ENCODE data around the gene NFS1.
"Not testable (repeated sequence)": the region's sequence is repeated elsewhere in the genome, so short reads cannot be mapped to it uniquely, and the experiment has no call there.

Gene NFS1

DNA sequence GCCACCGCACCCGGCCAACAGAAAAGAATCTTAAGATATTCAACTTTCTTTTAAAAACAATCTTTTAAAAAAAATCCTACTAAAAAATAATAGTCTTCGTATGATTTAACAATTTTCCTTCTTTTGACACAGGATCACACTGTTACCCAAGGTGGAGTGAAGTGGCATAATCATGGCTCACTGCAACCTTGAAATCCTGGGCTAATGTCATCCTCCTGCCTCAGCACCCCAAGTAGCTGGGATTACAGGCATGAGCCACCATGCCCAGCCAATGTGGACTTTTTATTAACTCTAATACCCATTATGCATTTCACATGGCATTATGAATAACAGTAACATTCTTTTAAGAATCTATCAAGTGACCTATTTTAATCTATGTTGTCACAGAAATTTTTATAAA lies 22.1 kb upstream of the NFS1 start:
- no peak for TF ChIP-seq ZNF274 (IDR thresholded peaks at IDR 0.05; ENCODE audit: low read depth, low read length)
- no peak overlapping the region for H3K4me3 ChIP-seq (ENCODE audit: low read length)

DNA sequence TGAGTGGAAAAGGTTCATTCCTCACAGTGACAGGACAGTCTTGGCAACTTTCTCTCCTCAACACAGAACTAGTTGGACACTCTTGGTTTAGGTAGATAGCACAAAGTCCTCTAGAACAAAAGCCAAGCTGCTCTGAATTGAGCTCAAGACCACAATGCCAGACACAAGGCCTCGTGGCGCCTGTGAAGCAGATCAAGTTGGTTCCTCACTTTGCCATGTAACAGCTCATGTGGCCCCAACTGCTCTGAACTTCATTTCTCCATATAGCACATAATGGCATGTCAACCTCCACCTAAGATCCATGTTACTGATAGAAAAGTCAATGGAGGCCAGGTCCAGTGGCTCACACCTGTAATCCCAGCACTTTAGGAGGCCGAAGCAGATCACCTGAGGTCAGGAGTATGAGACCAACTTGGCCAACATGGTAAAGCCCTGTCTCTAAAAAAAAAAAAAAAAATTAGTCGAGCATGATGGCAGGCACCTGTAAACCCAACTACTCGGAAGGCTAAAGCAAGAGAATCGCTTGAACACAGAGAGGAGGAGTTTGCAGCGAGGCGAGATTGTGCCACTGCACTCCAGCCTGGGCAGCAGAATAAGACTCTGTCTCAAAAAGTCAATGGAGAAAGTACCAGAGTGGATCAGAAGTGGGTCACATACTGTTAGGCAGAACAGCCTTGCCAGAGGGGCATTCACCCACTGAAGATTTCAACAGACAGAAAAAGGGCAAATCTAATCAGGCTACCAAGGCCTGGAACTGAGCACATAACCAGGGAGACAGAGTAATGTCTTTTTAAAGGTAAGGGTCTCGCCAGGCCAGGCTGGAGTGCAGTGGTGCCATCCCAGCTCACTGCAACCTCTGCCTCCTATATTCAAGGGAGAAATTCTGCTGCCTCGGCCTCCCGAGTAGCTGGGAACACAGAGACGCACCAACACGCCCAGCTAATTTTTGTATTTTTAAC lies 21.3 kb upstream of the NFS1 start:
- H3K4me3 ChIP-seq (ENCODE audit: low read length), result no peak overlapping the region
- no peak for TF ChIP-seq ZNF274 (IDR thresholded peaks at IDR 0.05; ENCODE audit: low read depth, low read length)

DNA sequence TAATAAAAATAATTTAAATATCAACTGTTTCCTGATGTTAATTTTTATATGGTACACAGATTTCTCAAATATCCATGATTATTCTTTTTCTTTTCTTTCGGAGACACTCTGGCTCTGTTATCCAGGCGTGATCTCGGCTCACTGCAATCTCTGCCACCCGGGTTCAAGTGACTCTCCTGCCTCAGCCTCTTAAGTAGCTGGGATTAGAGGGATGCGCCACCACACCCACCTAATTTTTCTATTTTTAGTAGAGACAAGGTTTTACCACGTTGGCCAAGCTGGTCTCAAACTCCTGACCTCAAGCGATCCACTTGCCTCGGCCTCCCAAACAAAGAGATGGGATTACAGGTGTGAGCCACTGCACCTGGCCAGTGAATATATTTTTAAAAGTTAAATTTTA lies 20.6 kb upstream of the NFS1 start:
- no peak overlapping the region for H3K4me3 ChIP-seq (ENCODE audit: low read length)
- no peak for TF ChIP-seq ZNF274 (IDR thresholded peaks at IDR 0.05; ENCODE audit: low read depth, low read length)

DNA sequence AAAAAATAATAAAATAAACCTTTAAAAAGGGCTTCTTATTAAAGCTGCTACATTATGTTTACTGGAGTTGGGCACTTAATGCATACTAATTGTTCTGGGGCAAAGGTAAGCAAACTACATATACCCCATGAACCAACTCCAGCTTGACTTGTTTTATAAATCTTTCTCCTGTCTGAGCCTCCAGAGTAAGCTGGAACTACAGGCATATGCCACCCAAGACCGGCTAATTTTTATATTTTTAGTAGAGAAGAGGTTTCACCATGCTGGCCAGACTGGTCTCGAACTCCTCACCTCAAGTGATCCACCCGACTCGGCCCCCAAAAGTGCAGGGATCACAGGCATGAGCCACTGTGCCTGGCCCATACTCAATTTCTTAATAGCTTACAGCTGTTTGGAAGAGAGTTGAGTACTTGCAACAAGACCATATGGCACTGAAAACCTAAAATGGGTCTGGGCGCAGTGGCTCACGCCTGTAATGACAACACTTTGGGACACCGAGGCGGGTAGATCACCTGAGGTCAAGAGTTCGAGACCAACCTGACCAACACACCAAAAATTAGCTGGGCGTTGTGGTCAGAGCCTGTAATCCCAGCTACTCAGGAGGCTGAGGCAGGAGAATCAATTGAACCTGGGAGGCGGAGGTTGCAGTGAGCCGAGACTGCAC lies 20.0 kb upstream of the NFS1 start:
- no peak for TF ChIP-seq ZNF274 (IDR thresholded peaks at IDR 0.05; ENCODE audit: low read depth, low read length)
- H3K4me3 ChIP-seq (ENCODE audit: low read length), result no peak overlapping the region

DNA sequence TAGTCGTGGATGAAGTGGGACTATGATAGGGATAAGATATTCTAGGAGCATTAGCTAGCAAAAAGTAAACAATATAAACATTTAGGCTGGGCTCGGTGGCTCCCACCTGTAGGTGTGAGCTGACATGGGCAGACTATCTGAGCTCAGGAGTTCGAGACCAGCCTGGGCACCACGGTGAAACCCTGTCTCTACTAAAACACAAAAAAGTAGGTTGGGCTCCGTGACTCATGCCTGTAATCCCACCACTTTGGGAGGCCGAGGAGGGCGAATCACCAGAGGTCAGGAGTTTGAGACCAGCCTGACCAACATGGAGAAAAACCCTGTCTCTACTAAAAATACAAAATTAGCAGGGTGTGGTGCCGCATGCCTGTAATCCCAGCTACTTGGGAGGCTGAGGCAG lies 19.2 kb upstream of the NFS1 start:
- H3K4me3 ChIP-seq (ENCODE audit: low read length), result not testable (repeated sequence)

DNA sequence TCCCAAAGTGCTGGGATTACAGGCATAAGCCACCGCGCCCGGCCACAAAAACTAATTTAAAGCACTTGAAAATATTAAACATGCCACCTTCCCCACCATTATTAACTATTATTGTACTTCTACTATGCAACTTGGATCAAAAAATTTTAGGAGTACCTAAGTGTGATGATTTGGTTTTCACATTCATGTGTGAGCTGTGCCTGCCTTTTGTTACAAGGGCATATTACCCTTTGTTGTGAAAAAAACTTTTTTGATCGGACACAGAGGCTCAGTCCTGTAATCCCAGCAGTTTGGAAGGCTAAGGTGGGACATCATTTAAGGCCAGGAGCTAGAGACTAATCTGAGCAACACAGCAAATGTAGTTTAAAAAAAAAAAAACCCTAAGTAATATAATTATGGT lies 17.2 kb upstream of the NFS1 start:
- TF ChIP-seq ZNF274 (IDR thresholded peaks at IDR 0.05; ENCODE audit: low read depth, low read length), result no peak
- no peak overlapping the region for H3K4me3 ChIP-seq (ENCODE audit: low read length)

DNA sequence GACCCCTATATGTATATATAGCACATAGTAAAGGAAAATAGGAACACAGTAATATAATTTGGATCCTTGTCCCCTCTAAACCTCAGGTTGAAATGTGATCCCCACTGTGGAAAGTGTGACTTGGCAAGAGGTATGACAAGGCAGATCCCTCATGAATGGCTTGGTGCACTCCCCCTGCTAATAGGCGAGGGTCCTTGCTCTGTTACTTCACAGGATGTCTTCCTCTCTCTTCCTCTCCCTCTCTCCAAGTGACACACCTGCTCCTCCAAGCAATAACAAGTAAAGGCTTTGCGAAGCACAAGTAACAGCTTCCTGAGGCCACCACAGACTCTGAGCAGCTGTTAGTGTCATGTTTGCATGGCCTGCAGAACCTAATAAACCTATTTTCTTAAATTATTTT lies 16.5 kb upstream of the NFS1 start:
- H3K4me3 ChIP-seq (ENCODE audit: low read length), result no peak overlapping the region
- TF ChIP-seq ZNF274 (IDR thresholded peaks at IDR 0.05; ENCODE audit: low read depth, low read length), result no peak

DNA sequence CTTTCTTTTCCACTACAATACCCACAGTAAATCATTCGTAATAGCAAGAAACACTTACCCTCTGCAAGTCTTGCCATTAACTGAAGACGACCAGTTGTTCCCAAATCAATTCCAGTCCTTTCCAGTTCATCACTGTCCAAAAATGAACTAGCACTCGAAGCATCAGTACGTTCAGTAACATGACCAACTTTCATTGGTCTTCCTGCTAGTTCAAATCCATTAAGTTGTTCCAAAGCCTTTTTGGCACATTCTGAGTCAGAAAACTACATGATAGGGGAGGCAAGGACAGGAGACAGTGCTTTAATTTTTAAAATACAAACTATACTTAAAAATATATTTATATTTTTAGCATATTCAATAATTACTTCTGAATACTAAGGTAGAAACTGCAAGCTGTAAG lies 15.0 kb upstream of the NFS1 start:
- no peak overlapping the region for H3K4me3 ChIP-seq (ENCODE audit: low read length)
- no peak for TF ChIP-seq ZNF274 (IDR thresholded peaks at IDR 0.05; ENCODE audit: low read depth, low read length)

DNA sequence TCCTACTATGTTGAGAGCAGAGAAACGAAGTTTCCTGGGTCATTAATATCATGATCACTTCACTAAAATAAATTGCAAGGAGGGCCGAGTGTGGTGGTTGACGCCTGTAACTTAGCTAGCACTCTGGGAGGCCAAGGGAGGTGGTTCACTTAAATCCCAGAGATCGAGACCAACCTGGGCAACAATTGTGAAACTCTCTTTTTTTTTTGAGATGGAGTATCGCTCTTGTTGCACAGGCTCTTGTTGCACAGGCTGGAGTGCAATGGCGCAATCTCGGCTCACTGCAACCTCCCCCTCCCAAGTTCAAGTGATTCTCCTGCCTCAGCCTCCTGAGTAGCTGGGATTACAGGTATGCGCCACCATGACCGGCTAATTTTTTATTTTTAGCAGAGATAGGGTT lies 14.0 kb upstream of the NFS1 start:
- H3K4me3 ChIP-seq (ENCODE audit: low read length), result not testable (repeated sequence)

DNA sequence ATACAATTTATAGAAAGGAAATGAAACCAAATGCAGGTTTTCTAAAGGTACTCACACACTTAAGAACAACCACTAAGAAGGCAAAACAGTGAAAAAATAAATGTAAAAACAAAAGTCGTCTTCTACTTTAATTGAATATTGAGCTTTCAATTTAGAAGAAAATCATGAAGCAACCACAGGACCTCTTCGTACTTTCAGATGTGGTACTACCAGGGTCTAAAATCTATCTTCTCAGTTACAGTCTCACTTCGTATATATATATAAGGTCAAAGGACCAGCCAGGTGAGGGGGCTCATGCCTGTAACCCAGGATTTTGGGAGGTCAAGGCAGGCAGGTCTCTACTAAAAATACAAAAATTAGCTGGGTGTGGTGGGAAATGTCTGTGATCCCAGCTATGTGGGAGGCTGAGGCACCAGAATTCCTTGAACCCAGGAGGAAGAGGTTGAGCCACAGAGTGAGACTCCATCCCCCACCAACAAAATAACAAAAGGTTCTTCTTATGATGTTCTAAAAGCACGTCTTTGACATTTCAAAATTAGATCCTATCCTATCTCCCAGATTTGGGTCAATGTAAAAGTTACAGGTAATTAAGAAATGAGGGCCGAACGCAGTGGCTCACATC lies 12.5 kb upstream of the NFS1 start:
- no peak overlapping the region for H3K4me3 ChIP-seq (ENCODE audit: low read length)
- no peak for TF ChIP-seq ZNF274 (IDR thresholded peaks at IDR 0.05; ENCODE audit: low read depth, low read length)

DNA sequence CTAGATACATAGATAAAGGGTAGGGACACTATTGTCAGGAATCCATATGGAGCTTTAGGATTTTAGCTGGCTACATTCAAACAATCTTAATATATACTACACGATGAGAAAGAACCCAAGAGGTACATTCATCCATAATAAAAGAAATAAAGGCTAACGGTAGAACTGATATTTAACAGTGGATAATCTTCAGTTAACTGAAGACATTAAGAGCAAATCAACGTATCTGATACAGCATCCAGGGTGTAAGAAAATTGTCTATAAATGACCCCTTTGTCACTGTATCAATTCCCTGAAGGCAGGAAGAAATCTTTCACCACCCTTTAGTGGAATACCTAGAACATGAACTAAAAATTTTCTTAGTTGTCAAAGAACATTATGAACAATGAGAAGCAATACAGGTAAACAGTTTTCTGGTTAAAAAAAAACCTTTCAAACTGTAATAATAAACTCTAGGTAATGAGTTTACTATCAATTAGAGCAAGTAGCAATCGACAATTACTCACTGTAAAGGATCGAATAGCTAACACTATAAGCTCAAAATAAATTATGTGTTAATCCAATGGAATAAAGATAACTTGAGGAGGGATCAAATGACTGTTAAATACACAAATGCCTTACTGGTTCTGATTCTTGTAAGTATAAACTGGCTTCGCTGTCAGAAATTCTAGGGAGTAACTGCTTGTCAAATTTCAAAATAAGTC lies 11.9 kb upstream of the NFS1 start:
- TF ChIP-seq ZNF274 (IDR thresholded peaks at IDR 0.05; ENCODE audit: low read depth, low read length), result no peak
- H3K4me3 ChIP-seq (ENCODE audit: low read length), result no peak overlapping the region

DNA sequence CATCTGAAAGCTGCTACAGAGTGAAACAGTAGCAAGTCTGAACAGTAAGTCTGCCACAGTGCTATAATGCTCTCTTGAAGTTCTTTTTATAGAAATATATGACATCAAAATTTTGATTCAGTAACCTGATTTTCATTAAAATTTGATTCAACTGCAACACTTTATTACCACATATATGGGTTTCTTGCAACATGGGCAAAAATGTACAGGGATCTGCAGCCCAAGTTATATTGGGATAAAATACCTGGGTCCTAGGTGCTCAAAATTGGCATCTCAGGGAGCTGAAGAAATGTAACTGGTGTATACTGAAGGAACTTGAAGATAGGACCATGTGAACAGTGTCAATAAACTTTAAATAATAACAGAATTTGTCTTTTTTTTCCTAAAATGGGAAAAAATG lies 10.9 kb upstream of the NFS1 start:
- H3K4me3 ChIP-seq (ENCODE audit: low read length), result no peak overlapping the region
- no peak for TF ChIP-seq ZNF274 (IDR thresholded peaks at IDR 0.05; ENCODE audit: low read depth, low read length)

DNA sequence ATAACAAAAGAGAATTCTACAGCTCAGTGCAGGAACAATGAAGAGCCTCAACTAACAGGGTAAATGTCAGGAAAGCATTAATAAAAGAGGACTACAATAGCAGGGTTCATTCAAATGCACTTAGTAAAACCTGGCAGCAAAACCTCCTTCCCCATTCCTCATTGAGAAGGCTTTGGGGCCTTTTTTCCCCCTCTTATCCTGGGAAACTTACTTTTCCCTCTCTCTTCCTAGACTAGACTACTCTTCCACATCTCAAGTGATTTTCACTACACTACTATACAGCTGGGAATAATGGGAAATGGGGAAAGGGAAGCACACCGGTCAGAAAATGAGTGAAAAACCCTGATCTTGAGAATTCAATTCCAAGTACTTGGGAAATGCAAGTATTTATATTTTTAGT lies 10.1 kb upstream of the NFS1 start:
- no peak overlapping the region for H3K4me3 ChIP-seq (ENCODE audit: low read length)
- TF ChIP-seq ZNF274 (IDR thresholded peaks at IDR 0.05; ENCODE audit: low read depth, low read length), result no peak

DNA sequence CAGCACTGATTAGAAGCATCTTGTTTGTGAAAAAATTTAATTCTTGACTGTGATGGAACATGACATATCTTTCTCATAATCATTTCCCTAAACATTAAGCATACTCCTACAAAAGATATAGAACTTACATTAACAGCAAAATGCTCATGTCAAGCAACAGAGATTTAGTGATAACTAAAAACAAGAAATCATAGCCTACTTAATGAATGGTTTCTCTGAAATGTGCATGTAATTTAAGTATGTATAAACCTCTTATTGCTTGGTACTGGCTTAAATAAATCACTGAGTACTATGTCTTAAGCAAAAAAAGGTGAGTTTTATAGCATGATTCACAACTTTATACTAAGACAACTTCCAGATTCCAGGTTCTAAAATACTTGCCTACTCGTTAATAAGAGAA lies 9.3 kb upstream of the NFS1 start:
- no peak overlapping the region for H3K4me3 ChIP-seq (ENCODE audit: low read length)
- TF ChIP-seq ZNF274 (IDR thresholded peaks at IDR 0.05; ENCODE audit: low read depth, low read length), result no peak

DNA sequence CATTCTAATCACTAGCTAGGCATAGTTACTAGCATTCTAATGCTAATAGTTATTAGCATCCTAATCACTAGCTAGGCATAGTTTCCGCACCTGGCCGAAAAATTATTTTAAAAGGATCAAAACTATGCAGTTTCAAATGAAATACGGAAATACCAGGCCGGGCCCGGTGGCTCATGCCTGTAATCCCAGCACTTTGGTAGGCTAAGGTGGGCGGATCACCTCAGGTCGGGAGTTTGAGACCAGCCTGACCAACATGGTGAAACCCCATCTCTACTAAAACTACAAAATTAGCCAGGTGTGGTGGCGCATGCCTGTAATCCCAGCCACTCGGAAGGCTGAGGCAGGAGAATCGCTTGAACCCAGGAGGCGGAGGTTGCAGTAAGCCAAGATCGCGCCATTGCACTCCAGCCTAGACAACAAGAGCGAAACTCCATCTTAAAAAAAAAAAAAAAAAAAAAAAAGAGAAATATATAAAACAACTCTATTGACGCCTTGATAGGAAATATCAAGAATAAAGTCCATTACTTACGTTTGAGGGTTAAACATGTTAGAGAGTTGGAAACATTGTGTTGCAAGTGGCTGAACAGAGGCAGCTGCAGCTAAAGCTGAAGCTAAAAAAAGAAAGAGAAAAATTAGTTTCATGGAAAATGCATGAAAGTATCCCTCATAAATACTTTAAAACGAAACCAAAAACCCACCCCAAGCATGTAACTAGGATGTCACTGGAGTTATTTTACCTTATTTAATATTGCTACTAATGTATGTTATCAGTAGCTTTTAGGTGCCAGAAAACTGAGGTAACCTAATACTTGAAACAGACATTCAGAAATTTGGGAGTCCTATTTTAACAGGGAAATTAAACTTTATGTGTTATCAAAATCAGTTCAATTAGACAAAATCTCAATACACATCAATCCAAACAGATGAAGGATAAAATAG lies 7.7 kb upstream of the NFS1 start:
- not testable (repeated sequence) for H3K4me3 ChIP-seq (ENCODE audit: low read length)

DNA sequence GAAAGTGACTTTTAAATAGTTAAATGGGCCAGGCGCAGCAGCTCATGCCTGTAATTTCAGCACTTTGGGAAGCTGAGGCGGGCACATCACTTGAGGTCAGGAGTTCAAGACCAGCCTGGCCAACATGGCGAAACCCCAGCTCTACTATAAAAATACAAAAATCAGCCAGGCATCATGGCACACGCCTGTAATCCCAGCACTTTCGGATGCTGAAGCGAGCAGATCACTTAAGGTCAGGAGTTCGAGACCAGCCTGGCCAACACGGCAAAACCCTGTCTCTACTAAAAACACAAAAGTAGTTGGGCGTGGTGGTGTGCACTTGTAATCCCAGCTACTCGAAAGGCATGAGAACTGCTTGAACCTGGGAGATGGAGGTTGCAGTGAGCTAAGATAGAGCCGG lies 6.7 kb upstream of the NFS1 start:
- not testable (repeated sequence) for H3K4me3 ChIP-seq (ENCODE audit: low read length)

Data from GM08714 (cell line).